Transverse colon (tissue), 4 donors: Measurements from ENCODE around the gene P2RY13. TPM values are rescaled to one million over a fixed set of nuclear protein-coding genes. Genes with fewer than 3 reads are reported as not detected.

Experiments used
- DNase-seq: peaks from one replicate; pipeline ENCODE4 v3.0.0-alpha.2; 2019
- H3K27ac ChIP-seq, 4 donors: fragments of 200-600 bp; sonication (generic); 2 replicates each; pipeline ENCODE4 v1.5.1; 2016 to 2018; ENCODE audit warnings: inconsistent platforms in 4 of 4
- H3K27me3 ChIP-seq: fragments of 200-600 bp; sonication (generic); 2 replicates; pipeline ENCODE4 v1.5.1; 2017; ENCODE audit warnings: inconsistent platforms
- H3K36me3 ChIP-seq, 4 donors: fragments of 200-600 bp; sonication (generic); 2 replicates each; pipeline ENCODE4 v1.5.1; 2017 to 2019; ENCODE audit warnings: inconsistent platforms in 4 of 4
- H3K4me1 ChIP-seq, 4 donors: fragments of 200-600 bp; sonication (generic); 2 replicates each; pipeline ENCODE4 v1.5.1; 2017 to 2020; ENCODE audit warnings: inconsistent platforms in 4 of 4
- H3K4me3 ChIP-seq, 4 donors: fragments of 200-600 bp; sonication (generic); 1 replicate in 1 of 4; 2 replicates in 3 of 4; pipeline versions ENCODE4 v1.5.1 to v1.6.1; 2017 to 2019; ENCODE audit warnings: inconsistent platforms in 4 of 4
- H3K9me3 ChIP-seq, 2 donors: fragments of 200-600 bp; sonication (generic); 2 replicates each; pipeline ENCODE4 v1.5.1; 2017 to 2019; ENCODE audit warnings: inconsistent platforms in 2 of 2
- EP300 ChIP-seq: sonication (generic); formaldehyde crosslinking; IDR thresholded peaks from one replicate; pipeline ENCODE4 v1.6.1; 2017; ENCODE audit warnings: antibody characterized with exemption, low read depth
- POLR2A ChIP-seq: fragments of 450-650 bp; IDR thresholded peaks from one replicate; pipeline ENCODE4 v1.6.1; 2016; ENCODE audit warnings: antibody characterized with exemption, mild to moderate bottlenecking, moderate library complexity
- POLR2AphosphoS5 ChIP-seq, 3 donors: sonication (generic); formaldehyde crosslinking; IDR thresholded peaks; one replicate each; pipeline ENCODE4 v1.6.1; 2016; ENCODE audit warnings: antibody characterized with exemption in 3 of 3
- WGBS, 2 donors: methylation state at CpG; one replicate each; pipeline ENCODE4 v1.1.5; 2018; ENCODE audit warnings: low coverage in 1 of 2; 5-methylcytosine and 5-hydroxymethylcytosine counted together
- in situ Hi-C, 4 donors: fragments of 200-750 bp; cut with MboI; loops; one replicate each; pipeline versions ENCODE4 v1.15.0 to v1.15.1; 2017; ENCODE audit warnings: low sequenced_read_pairs in 3 of 4, low pct_ligation_motif_present in 1 of 4, low pct_unique_long_range_greater_than_20kb in 1 of 4
- intact Hi-C: fragments of 100-400 bp; cut with DNase I; formaldehyde crosslinking; loops from one replicate; pipeline ENCODE4 v1.15.1; 2023; ENCODE audit warnings: low total_unique reads
- total RNA-seq, 4 donors: library from RNA; depleted of rRNA; stranded (reverse); fragments of >200 nt; gene quantifications; one replicate each; pipeline ENCODE4 v1.1.0, GENCODE V29; 2016
- TF ChIP-seq, protein P1 (sequence below), 5 experiments: fragments of 200-600 bp in 3 of 5; fragments of 450-650 bp in 2 of 5; sonication (generic) in 3 of 5; IDR thresholded peaks; 1 replicate in 2 of 5; 2 replicates in 3 of 5; pipeline ENCODE4 v1.5.1; 2016 to 2017; ENCODE audit warnings: antibody characterized with exemption in 5 of 5, inconsistent platforms in 3 of 5, mild to moderate bottlenecking in 2 of 5, moderate library complexity in 1 of 5

P2RY13 gene
- total RNA-seq, 4 donors from 2014 or later, result 0.40 to 1.4 (median 0.41) TPM; not detected in 1

DNA sequence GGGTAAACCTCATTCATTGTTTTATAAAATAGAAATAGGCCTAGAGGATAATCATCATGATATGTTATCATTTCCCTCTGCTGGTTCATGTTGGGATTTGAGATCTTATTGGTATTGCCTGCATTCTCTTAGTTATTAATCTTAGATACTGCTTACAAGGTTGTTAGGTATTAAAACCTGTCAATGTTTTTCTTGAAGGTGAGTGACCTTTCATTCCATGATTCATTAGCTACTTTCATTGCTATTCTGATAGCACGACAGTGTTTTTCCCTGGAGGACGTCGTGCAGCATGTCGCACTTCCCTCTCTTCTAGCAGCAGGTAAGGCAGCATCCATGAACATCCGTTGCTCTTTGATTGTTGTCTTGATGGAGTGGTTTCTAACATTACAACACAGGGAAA lies 38.1 kb upstream of the P2RY13 start:
- Histone ChIP-seq H3K27me3 (no peaks in the 10 kb centered on the region), H3K27ac (no peak overlapping the region), H3K4me3 (no peak overlapping the region), H3K36me3 (no peaks in the 10 kb centered on the region), H3K9me3 (no peaks in the 10 kb centered on the region), H3K4me1 (no peaks in the 10 kb centered on the region)
- no peak for TF ChIP-seq EP300
- TF ChIP-seq, protein P1, sequence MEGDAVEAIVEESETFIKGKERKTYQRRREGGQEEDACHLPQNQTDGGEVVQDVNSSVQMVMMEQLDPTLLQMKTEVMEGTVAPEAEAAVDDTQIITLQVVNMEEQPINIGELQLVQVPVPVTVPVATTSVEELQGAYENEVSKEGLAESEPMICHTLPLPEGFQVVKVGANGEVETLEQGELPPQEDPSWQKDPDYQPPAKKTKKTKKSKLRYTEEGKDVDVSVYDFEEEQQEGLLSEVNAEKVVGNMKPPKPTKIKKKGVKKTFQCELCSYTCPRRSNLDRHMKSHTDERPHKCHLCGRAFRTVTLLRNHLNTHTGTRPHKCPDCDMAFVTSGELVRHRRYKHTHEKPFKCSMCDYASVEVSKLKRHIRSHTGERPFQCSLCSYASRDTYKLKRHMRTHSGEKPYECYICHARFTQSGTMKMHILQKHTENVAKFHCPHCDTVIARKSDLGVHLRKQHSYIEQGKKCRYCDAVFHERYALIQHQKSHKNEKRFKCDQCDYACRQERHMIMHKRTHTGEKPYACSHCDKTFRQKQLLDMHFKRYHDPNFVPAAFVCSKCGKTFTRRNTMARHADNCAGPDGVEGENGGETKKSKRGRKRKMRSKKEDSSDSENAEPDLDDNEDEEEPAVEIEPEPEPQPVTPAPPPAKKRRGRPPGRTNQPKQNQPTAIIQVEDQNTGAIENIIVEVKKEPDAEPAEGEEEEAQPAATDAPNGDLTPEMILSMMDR (IDR thresholded peaks at IDR 0.05), result no peak
- no peak for TF ChIP-seq POLR2A
- TF ChIP-seq POLR2AphosphoS5 (IDR thresholded peaks at IDR 0.05), result no peak
- 56 to 80% methylated on average over 5 of the region's 5 CpGs for whole genome bisulfite sequencing, 2 donors
- in situ Hi-C loops, result no loop called here
- no peak for DNase-seq
- intact Hi-C loops, result no loop called here

DNA sequence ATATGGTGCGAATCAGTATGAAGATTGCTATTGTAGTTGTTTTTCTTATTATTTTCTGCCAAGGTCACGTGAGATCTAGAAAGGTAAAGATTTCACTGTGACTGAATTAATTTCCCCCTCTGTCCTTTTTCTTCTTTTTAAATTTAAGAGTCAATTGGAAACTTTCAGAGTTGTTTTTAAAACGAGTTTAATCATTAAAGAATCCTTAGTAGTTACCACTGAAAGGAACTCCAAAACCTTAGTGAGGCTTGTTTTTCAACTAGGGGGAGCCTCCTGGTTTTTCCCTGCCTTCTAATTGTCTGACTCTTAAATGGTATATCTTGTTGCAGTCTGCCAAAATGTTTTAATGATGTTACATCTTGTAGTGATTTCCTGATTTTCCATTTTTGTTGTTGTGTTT lies 37.6 kb upstream of the P2RY13 start:
- no peak for TF ChIP-seq POLR2A
- no peak for TF ChIP-seq EP300
- no peak for TF ChIP-seq POLR2AphosphoS5 (IDR thresholded peaks at IDR 0.05)
- TF ChIP-seq, protein P1 (IDR thresholded peaks at IDR 0.05), result no peak
- Histone ChIP-seq H3K36me3 (no peaks in the 10 kb centered on the region), H3K4me3 (no peak overlapping the region), H3K27me3 (no peaks in the 10 kb centered on the region), H3K27ac (no peak overlapping the region), H3K4me1 (no peaks in the 10 kb centered on the region), H3K9me3 (no peaks in the 10 kb centered on the region)
- intact Hi-C loops (no loop called here), in situ Hi-C loops (no loop called here)
- DNase-seq, result no peak
- 80% methylated on average over 3 of the region's 3 CpGs for WGBS, 2 donors

DNA sequence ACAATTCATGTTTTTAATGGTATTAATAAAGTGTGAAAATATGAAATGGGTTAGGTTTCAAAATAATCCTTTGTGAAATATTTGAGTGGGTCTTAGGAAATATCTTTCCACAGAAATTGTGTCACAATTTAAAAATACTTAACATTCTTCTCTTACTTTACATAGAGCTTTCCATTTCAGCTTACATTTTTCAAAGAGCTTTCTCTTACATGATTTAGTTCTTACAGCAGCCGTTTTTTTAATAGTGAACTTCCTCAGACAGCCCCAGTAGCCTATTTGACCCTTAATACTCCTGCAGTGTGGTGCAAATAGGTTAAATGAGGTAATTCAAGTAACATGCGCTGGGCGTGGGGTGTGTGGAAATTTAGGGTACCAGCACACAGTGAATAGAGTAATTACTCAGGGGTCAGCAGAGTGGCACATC lies 33.4 kb upstream of the P2RY13 start:
- Histone ChIP-seq H3K27me3 (no peaks in the 10 kb centered on the region), H3K9me3 (no peaks in the 10 kb centered on the region), H3K4me1 (no peaks in the 10 kb centered on the region), H3K4me3 (no peak overlapping the region), H3K27ac (no peak overlapping the region), H3K36me3 (no peaks in the 10 kb centered on the region)
- 75 to 79% methylated on average over 3 of the region's 3 CpGs for WGBS, 2 donors
- in situ Hi-C loops, result no loop called here
- TF ChIP-seq, protein P1 (IDR thresholded peaks at IDR 0.05), result no peak
- TF ChIP-seq POLR2AphosphoS5 (IDR thresholded peaks at IDR 0.05) (no peak), EP300 (no peak), POLR2A (no peak)
- no peak for DNase-seq
- intact Hi-C loops, result no loop called here

DNA sequence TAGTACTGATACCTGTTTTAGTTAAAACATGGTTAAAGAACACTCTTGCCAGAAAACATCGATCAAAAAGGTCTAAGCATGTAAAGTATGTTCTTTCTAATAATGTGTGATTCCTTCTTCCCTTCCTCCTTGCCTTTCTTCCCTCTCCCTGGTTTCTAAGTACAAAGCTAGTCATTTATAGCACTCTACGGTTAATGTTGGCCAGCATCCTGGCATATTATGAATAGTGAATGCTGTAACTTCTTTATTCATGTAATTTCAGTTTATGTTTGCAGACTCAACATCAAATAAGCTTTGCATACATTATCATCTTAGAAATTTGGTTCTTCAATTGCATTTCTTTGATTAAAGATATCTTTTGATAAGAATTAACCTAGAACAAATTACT lies 28.1 kb upstream of the P2RY13 start:
- 56 to 59% methylated on average over 2 of the region's 2 CpGs for WGBS, 2 donors
- Histone ChIP-seq H3K27me3 (no peaks in the 10 kb centered on the region), H3K27ac (no peak overlapping the region), H3K4me1 (no peaks in the 10 kb centered on the region), H3K9me3 (no peaks in the 10 kb centered on the region), H3K36me3 (no peaks in the 10 kb centered on the region), H3K4me3 (no peak overlapping the region)
- intact Hi-C loops, result no loop called here
- DNase-seq, result no peak
- TF ChIP-seq POLR2AphosphoS5 (IDR thresholded peaks at IDR 0.05) (no peak), POLR2A (no peak), EP300 (no peak)
- TF ChIP-seq, protein P1 (IDR thresholded peaks at IDR 0.05), result no peak
- in situ Hi-C loops, result no loop called here
